GM23338 (cell line): Measurements from ENCODE around the gene F13A1.

ENCODE experiments used
- CREB1 ChIP-seq: fragments of 250-450 bp; sonication (Bioruptor Pico); IDR thresholded peaks from 2 replicates; pipeline ENCODE4 v1.5.0; 2020; ENCODE audit warnings: low read depth, mild to moderate bottlenecking, moderate library complexity
- CTCF ChIP-seq, 2 experiments: fragments of 200-600 bp in 1 of 2; sonication (generic) in 1 of 2; conservative IDR thresholded peaks; 2 replicates each; pipeline versions ENCODE4 v1.5.1 to v1.6.1; 2016 to 2017; ENCODE audit warnings: antibody characterized with exemption in 2 of 2, low read depth in 2 of 2, mild to moderate bottlenecking in 2 of 2, moderate library complexity in 1 of 2
- EZH2 ChIP-seq: fragments of 200-600 bp; sonication (generic); IDR thresholded peaks from one replicate; pipeline ENCODE4 v1.8.0; 2017; ENCODE audit warnings: antibody characterized with exemption, mild to moderate bottlenecking, low read depth; ENCODE audit not compliant: unreplicated experiment
- ZNF462 ChIP-seq: fragments of 250-450 bp; sonication (Bioruptor Pico); IDR thresholded peaks from 2 replicates; pipeline ENCODE4 v1.5.0; 2020; ENCODE audit warnings: mild to moderate bottlenecking, moderate library complexity
- TF ChIP-seq, protein P1 (sequence below): IDR thresholded peaks from one replicate; pipeline ENCODE4 v1.6.1; 2018; ENCODE audit warnings: antibody characterized with exemption; ENCODE audit not compliant: unreplicated experiment

DNA sequence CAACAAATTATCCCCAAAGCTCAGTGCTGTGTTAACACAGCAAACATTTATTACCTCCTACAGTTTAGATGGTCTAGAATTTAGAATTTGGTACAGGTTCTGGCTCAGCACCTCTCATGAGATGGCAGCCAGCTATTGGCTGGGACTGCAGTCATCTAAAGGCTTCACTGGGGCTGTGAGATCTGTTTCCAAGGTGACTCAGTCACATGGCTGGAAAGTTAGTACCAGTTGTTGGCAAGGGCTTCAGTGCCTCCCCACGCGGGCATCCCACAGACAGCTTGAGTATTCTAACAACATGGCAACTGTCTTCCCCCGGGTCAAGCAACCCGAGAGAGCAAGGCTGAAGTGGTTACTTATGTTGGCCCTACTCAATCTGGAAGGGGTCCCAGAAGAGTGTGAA, 44.8 kb upstream of the F13A1 start:
- TF ChIP-seq CTCF (conservative IDR thresholded peaks at IDR 0.05; ENCODE audit: low read depth in 2 of 2) (no peak), ZNF462 (CRISPR knock-in tag) (no peak), EZH2 (no peak), CREB1 (CRISPR knock-in tag) (no peak)
- TF ChIP-seq, protein P1, sequence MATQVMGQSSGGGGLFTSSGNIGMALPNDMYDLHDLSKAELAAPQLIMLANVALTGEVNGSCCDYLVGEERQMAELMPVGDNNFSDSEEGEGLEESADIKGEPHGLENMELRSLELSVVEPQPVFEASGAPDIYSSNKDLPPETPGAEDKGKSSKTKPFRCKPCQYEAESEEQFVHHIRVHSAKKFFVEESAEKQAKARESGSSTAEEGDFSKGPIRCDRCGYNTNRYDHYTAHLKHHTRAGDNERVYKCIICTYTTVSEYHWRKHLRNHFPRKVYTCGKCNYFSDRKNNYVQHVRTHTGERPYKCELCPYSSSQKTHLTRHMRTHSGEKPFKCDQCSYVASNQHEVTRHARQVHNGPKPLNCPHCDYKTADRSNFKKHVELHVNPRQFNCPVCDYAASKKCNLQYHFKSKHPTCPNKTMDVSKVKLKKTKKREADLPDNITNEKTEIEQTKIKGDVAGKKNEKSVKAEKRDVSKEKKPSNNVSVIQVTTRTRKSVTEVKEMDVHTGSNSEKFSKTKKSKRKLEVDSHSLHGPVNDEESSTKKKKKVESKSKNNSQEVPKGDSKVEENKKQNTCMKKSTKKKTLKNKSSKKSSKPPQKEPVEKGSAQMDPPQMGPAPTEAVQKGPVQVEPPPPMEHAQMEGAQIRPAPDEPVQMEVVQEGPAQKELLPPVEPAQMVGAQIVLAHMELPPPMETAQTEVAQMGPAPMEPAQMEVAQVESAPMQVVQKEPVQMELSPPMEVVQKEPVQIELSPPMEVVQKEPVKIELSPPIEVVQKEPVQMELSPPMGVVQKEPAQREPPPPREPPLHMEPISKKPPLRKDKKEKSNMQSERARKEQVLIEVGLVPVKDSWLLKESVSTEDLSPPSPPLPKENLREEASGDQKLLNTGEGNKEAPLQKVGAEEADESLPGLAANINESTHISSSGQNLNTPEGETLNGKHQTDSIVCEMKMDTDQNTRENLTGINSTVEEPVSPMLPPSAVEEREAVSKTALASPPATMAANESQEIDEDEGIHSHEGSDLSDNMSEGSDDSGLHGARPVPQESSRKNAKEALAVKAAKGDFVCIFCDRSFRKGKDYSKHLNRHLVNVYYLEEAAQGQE = no peak
